ENCODE data around the gene CC2D2B. TPM values are rescaled to one million over a fixed set of nuclear protein-coding genes. Genes with fewer than 3 reads are reported as not detected.
A peak's percentile ranks its signal among the peaks of the same experiment; 100 is the strongest.

The CC2D2B gene
- not detected in 2 replicates for total RNA-seq (2014; rRNA removed)
- percentile 3 among the genes with signal in this experiment for Bru-seq, nascent RNA
- percentile 2 among the genes with signal in this experiment for BruChase-seq, experiment 1, labeled RNA remaining after a 6-hour chase
- percentile 2 among the genes with signal in this experiment for BruChase-seq, experiment 2, labeled RNA remaining after a 2-hour chase
- long read RNA-seq, result 0 reads

GRCh38 chr10:95907456-95908253, at the start of gene CC2D2B:
CC2D2B (plus strand) TSS chr10:95907975; CDS start chr10:95911324, 3,349 bp downstream.
- peaks cover 12% of the 10 kb centered on the region for H3K27me3 ChIP-seq (ENCODE audit: low read length)
- intact Hi-C loops (cut with micrococcal nuclease), result loop anchor here (5.0 kb wide), 1 partner anchor 215 kb away; the partner anchor contains the start of gene TCTN3

GRCh38 chr10:95860166-95860940, 47.4 kb upstream of the CC2D2B start:
- no peaks in the 10 kb centered on the region for H3K9me3 ChIP-seq (ENCODE audit: low read length)
- no peak for TF ChIP-seq EZH2 (IDR thresholded peaks at IDR 0.05; ENCODE audit: low read length, unreplicated experiment)
- no peak for TF ChIP-seq CTCF (conservative IDR thresholded peaks at IDR 0.05; ENCODE audit: low read depth, low read length)
- TF ChIP-seq EZH2phosphoT487 (IDR thresholded peaks at IDR 0.05; ENCODE audit: borderline replicate concordance, low read length), result no peak
- H3K79me2 ChIP-seq (ENCODE audit: low read length), result no peaks in the 10 kb centered on the region
- ChIA-PET CTCF (no interaction called here), POLR2A (ENCODE audit: unreplicated experiment) (no interaction called here)
- no peaks in the 10 kb centered on the region for H3F3A ChIP-seq (ENCODE audit: low read length, unreplicated experiment)
- no peak for DNase-seq
- BruUV-seq (replicated peaks), result no TSS peak
- no peak overlapping the region for H2AFZ ChIP-seq (ENCODE audit: low read length)
- H3K36me3 ChIP-seq (ENCODE audit: low read depth, low read length), result no peaks in the 10 kb centered on the region
- H3K4me1 ChIP-seq (ENCODE audit: insufficient read depth, low read length), result 0 out of 2 replicates have a peak, but pooled peaks cover 6% of the 10 kb centered on the region
- no peak overlapping the region for H3K4me3 ChIP-seq (ENCODE audit: low read length)
- no peaks in the 10 kb centered on the region for H4K20me1 ChIP-seq (ENCODE audit: low read length)
- H3K27ac ChIP-seq (ENCODE audit: low read length), result no peak overlapping the region
- H3K27me3 ChIP-seq (ENCODE audit: low read length), result no peaks in the 10 kb centered on the region
- no peak overlapping the region for H3K9ac ChIP-seq (ENCODE audit: low read length)
- no peak for ATAC-seq
- intact Hi-C loops (cut with micrococcal nuclease), result no loop called here
- H3K9me2 ChIP-seq (replicated peaks; ENCODE audit: low read length), result no peaks in the 10 kb centered on the region
- H3K4me2 ChIP-seq (ENCODE audit: low read length), result no peak overlapping the region

More at GRCh38 chr10:95907456-95908253, at the start of gene CC2D2B:
- H2AFZ ChIP-seq (ENCODE audit: low read length), result peak within 1 kb of the TSS; percentile 97
- CTCF ChIA-PET, result interaction anchor here (1.3 kb wide), 1 partner anchor 214 kb away, joined by 7 read pairs; the partner anchor contains the start of gene TCTN3
- no peaks in the 10 kb centered on the region for H3F3A ChIP-seq (ENCODE audit: low read length, unreplicated experiment)
- H3K36me3 ChIP-seq (ENCODE audit: low read depth, low read length), result no peaks in the 10 kb centered on the region
- no peak within 1 kb of the TSS for H3K27ac ChIP-seq (ENCODE audit: low read length)
- no peaks in the 10 kb centered on the region for H3K9me3 ChIP-seq (ENCODE audit: low read length)
- ATAC-seq (peak; percentile 95), DNase-seq (peak; percentile 71)
- no TSS peak for BruUV-seq (replicated peaks)
- no peaks in the 10 kb centered on the region for H3K9me2 ChIP-seq (replicated peaks; ENCODE audit: low read length)
- no peak for TF ChIP-seq EZH2 (IDR thresholded peaks at IDR 0.05; ENCODE audit: low read length, unreplicated experiment)
- no peak for TF ChIP-seq EZH2phosphoT487 (IDR thresholded peaks at IDR 0.05; ENCODE audit: borderline replicate concordance, low read length)
- TF ChIP-seq CTCF (conservative IDR thresholded peaks at IDR 0.05; ENCODE audit: low read depth, low read length), result 0 out of 2 replicates have a peak, but pooled peaks have one; percentile 11
- POLR2A ChIA-PET (ENCODE audit: unreplicated experiment), result no interaction called here
- H3K4me1 ChIP-seq (ENCODE audit: insufficient read depth, low read length), result peaks cover 5% of the 10 kb centered on the region; the same call in 1 of the 2 replicates
- peak within 1 kb of the TSS; percentile 81 for H3K4me3 ChIP-seq (ENCODE audit: low read length)
- peak within 1 kb of the TSS; percentile 92 for H3K4me2 ChIP-seq (ENCODE audit: low read length)
- H3K79me2 ChIP-seq (ENCODE audit: low read length), result no peaks in the 10 kb centered on the region
- no peaks in the 10 kb centered on the region for H4K20me1 ChIP-seq (ENCODE audit: low read length)
- peak within 1 kb of the TSS; percentile 62 for H3K9ac ChIP-seq (ENCODE audit: low read length)

Measured in PC-3 (cell line).